GM23338 (cell line): Measurements from ENCODE around the gene ATP9B. TPM values are rescaled to one million over a fixed set of nuclear protein-coding genes. Genes with fewer than 3 reads are reported as not detected.
"Not testable (repeated sequence)": the region's sequence is repeated elsewhere in the genome, so short reads cannot be mapped to it uniquely, and the experiment has no call there.

Experiments used
- ATAC-seq: fragments of 200-7000 bp; cut with Tn5 transposase; 3 replicates; pipeline ENCODE4 v1.9.1; 2020
- DNase-seq: peaks from one replicate; pipeline ENCODE4 v3.0.0-alpha.2; 2015; ENCODE audit warnings: low spot score
- H2AFZ ChIP-seq: fragments of 200-600 bp; sonication (generic); 2 replicates; pipeline ENCODE4 v1.8.0; 2016; ENCODE audit warnings: antibody characterized with exemption, mild to moderate bottlenecking, moderate library complexity
- H3F3A ChIP-seq: fragments of 200-600 bp; sonication (generic); replicated peaks from 2 replicates; pipeline ENCODE4 v1.8.0; 2017; ENCODE audit warnings: antibody characterized with exemption, mixed run types, low read depth
- H3K27ac ChIP-seq: fragments of 200-600 bp; sonication (generic); 2 replicates; pipeline ENCODE4 v1.6.1; 2016; ENCODE audit warnings: low read depth
- H3K27me3 ChIP-seq: fragments of 200-600 bp; sonication (generic); 2 replicates; pipeline ENCODE4 v1.8.0; 2016; ENCODE audit warnings: mild to moderate bottlenecking, mixed run types, moderate library complexity; ENCODE audit not compliant: insufficient read depth
- H3K36me3 ChIP-seq: fragments of 200-600 bp; sonication (generic); 2 replicates; pipeline ENCODE4 v1.8.0; 2016; ENCODE audit warnings: mild to moderate bottlenecking; ENCODE audit not compliant: insufficient read depth
- H3K4me1 ChIP-seq: fragments of 200-600 bp; sonication (generic); 2 replicates; pipeline ENCODE4 v1.8.0; 2016; ENCODE audit warnings: mild to moderate bottlenecking, moderate library complexity; ENCODE audit not compliant: insufficient read depth
- H3K4me2 ChIP-seq: fragments of 200-600 bp; sonication (generic); 2 replicates; pipeline ENCODE4 v1.7.1; 2017; ENCODE audit warnings: mixed run types
- H3K4me3 ChIP-seq: fragments of 200-600 bp; sonication (generic); 2 replicates; pipeline ENCODE4 v1.6.1; 2016; ENCODE audit warnings: mixed run types
- H3K79me2 ChIP-seq: fragments of 200-600 bp; sonication (generic); replicated peaks from 2 replicates; pipeline ENCODE4 v1.8.0; 2017; ENCODE audit warnings: mild to moderate bottlenecking; ENCODE audit not compliant: insufficient read depth
- H3K9me2 ChIP-seq: fragments of 200-600 bp; sonication (generic); 2 replicates; pipeline ENCODE4 v1.8.0; 2017; ENCODE audit not compliant: insufficient read depth
- H4K20me1 ChIP-seq: fragments of 200-600 bp; sonication (generic); replicated peaks from 2 replicates; pipeline ENCODE4 v1.8.0; 2017; ENCODE audit warnings: mild to moderate bottlenecking; ENCODE audit not compliant: insufficient read depth
- H3K27ac Mint-ChIP-seq: 2 replicates; pipeline ENCODE4 v1.8.0; 2020; ENCODE audit warnings: inconsistent platforms, mild to moderate bottlenecking, moderate library complexity, mixed read lengths
- H3K27me3 Mint-ChIP-seq: 3 replicates; pipeline ENCODE4 v1.8.0; 2022; ENCODE audit warnings: low read depth, mild to moderate bottlenecking, moderate library complexity, mixed read lengths, inconsistent platforms; ENCODE audit not compliant: insufficient read depth, poor library complexity
- H3K36me3 Mint-ChIP-seq: 3 replicates; pipeline ENCODE4 v1.8.0; 2021; ENCODE audit warnings: low read depth, mild to moderate bottlenecking, inconsistent platforms, moderate library complexity, mixed read lengths
- H3K4me1 Mint-ChIP-seq: 3 replicates; pipeline ENCODE4 v1.8.0; 2020; ENCODE audit warnings: mild to moderate bottlenecking, inconsistent platforms, mixed read lengths
- H3K4me3 Mint-ChIP-seq: 3 replicates; pipeline ENCODE4 v1.8.0; 2021; ENCODE audit warnings: moderate library complexity, mild to moderate bottlenecking, inconsistent platforms, mixed read lengths
- H3K9me3 Mint-ChIP-seq: 3 replicates; pipeline ENCODE4 v1.8.0; 2020; ENCODE audit warnings: moderate library complexity, mild to moderate bottlenecking, inconsistent platforms, mixed read lengths
- CREB1 ChIP-seq: fragments of 250-450 bp; sonication (Bioruptor Pico); IDR thresholded peaks from 2 replicates; pipeline ENCODE4 v1.5.0; 2020; ENCODE audit warnings: low read depth, mild to moderate bottlenecking, moderate library complexity
- ETS1 ChIP-seq: IDR thresholded peaks from 2 replicates; pipeline ENCODE4 v1.6.1; 2016; ENCODE audit warnings: antibody characterized with exemption
- EZH2 ChIP-seq: fragments of 200-600 bp; sonication (generic); IDR thresholded peaks from one replicate; pipeline ENCODE4 v1.8.0; 2017; ENCODE audit warnings: antibody characterized with exemption, mild to moderate bottlenecking, low read depth; ENCODE audit not compliant: unreplicated experiment
- EZH2phosphoT487 ChIP-seq: fragments of 200-600 bp; sonication (generic); IDR thresholded peaks from one replicate; pipeline ENCODE4 v1.8.1; 2018; ENCODE audit warnings: antibody characterized with exemption; ENCODE audit not compliant: unreplicated experiment
- JUNB ChIP-seq: IDR thresholded peaks from one replicate; pipeline ENCODE4 v1.6.1; 2016; ENCODE audit warnings: antibody characterized with exemption; ENCODE audit not compliant: unreplicated experiment
- NANOG ChIP-seq: IDR thresholded peaks from 2 replicates; pipeline ENCODE4 v1.6.1; 2016; ENCODE audit warnings: antibody characterized with exemption, borderline replicate concordance
- POLR2AphosphoS5 ChIP-seq: IDR thresholded peaks from 2 replicates; pipeline ENCODE4 v1.6.1; 2016; ENCODE audit warnings: antibody characterized with exemption, low read depth
- REST ChIP-seq: IDR thresholded peaks from one replicate; pipeline ENCODE4 v1.6.1; 2018; ENCODE audit warnings: antibody characterized with exemption; ENCODE audit not compliant: unreplicated experiment
- STAT1 ChIP-seq: IDR thresholded peaks from one replicate; pipeline ENCODE4 v1.6.1; 2016; ENCODE audit warnings: antibody characterized with exemption; ENCODE audit not compliant: unreplicated experiment
- ZNF114 ChIP-seq: fragments of 250-450 bp; sonication (Bioruptor Pico); IDR thresholded peaks from 2 replicates; pipeline ENCODE4 v1.5.0; 2020; ENCODE audit warnings: mild to moderate bottlenecking, moderate library complexity
- ZNF331 ChIP-seq: fragments of 250-450 bp; sonication (Bioruptor Pico); IDR thresholded peaks from 2 replicates; pipeline ENCODE4 v1.5.0; 2020; ENCODE audit warnings: low read depth, mild to moderate bottlenecking, moderate library complexity
- ZNF462 ChIP-seq: fragments of 250-450 bp; sonication (Bioruptor Pico); IDR thresholded peaks from 2 replicates; pipeline ENCODE4 v1.5.0; 2020; ENCODE audit warnings: mild to moderate bottlenecking, moderate library complexity
- polyA plus RNA-seq: library from polyadenylated mRNA; unstranded; fragments of >200 nt; fragmentation: Nextera tagmentation; extraction: Ambion mirVana; gene quantifications from 2 replicates; pipeline ENCODE4 v1.2.1, GENCODE V29; 2016
- total RNA-seq: library from RNA; depleted of rRNA; stranded (reverse); fragments of >200 nt; shearing (Covaris generic); gene quantifications from 2 replicates; pipeline ENCODE4 v1.2.3, GENCODE V29; 2014

The ATP9B gene
- total and polyA plus RNA-seq, 2 experiments from 2014 or later = 14.2 to 25.6 TPM

- not testable (repeated sequence) for H3K4me3 Mint-ChIP-seq
Measured at GRCh38 chr18:79078791-79079190, 9.6 kb downstream of the ATP9B start.

GRCh38 chr18:79092874-79093273 is 23.7 kb downstream of the ATP9B start:
- H3K27me3 ChIP-seq = no peaks in the 10 kb centered on the region
- DNase-seq = no peak
- no peaks in the 10 kb centered on the region for H3K36me3 ChIP-seq
- no peak overlapping the region for H3K4me2 ChIP-seq
- H3K9me3 Mint-ChIP-seq = no peaks in the 10 kb centered on the region
- H3K79me2 ChIP-seq = peaks cover 87% of the 10 kb centered on the region
- no peak overlapping the region for H3K27ac ChIP-seq
- no peaks in the 10 kb centered on the region for H3F3A ChIP-seq
- H4K20me1 ChIP-seq = peaks cover 5% of the 10 kb centered on the region; the same call in 1 of the 2 replicates
- H3K4me1 ChIP-seq = peaks cover 35% of the 10 kb centered on the region
- H3K4me1 Mint-ChIP-seq = peaks cover 28% of the 10 kb centered on the region
- no peaks in the 10 kb centered on the region for H3K9me2 ChIP-seq
- H3K4me3 ChIP-seq = no peak overlapping the region
- H3K27ac Mint-ChIP-seq = no peak overlapping the region
- H3K36me3 Mint-ChIP-seq = peaks cover 10% of the 10 kb centered on the region; the same call in 2 of the 3 replicates
- H2AFZ ChIP-seq = no peak overlapping the region
- ATAC-seq = no peak
- H3K4me3 Mint-ChIP-seq = no peak overlapping the region
- H3K27me3 Mint-ChIP-seq = no peaks in the 10 kb centered on the region
- TF ChIP-seq ZNF462 (no peak), STAT1 (no peak), CREB1 (CRISPR knock-in tag) (no peak), REST (no peak), NANOG (no peak), EZH2phosphoT487 (no peak), EZH2 (no peak), ETS1 (no peak), JUNB (no peak), ZNF114 (CRISPR knock-in tag) (no peak), POLR2AphosphoS5 (no peak), ZNF331 (no peak)

More at GRCh38 chr18:79078791-79079190, 9.6 kb downstream of the ATP9B start:
- not testable (repeated sequence) for H3F3A ChIP-seq, H3K27ac ChIP-seq, DNase-seq, H3K27me3 Mint-ChIP-seq, H3K36me3 ChIP-seq, H3K9me2 ChIP-seq, H4K20me1 ChIP-seq, H3K4me3 ChIP-seq, H2AFZ ChIP-seq, H3K4me2 ChIP-seq, H3K27ac Mint-ChIP-seq, H3K4me1 ChIP-seq, H3K27me3 ChIP-seq, ATAC-seq
- peaks cover 12% of the 10 kb centered on the region for H3K4me1 Mint-ChIP-seq
- H3K36me3 Mint-ChIP-seq = peaks cover 65% of the 10 kb centered on the region
- H3K79me2 ChIP-seq = peaks cover 99% of the 10 kb centered on the region
- H3K9me3 Mint-ChIP-seq = peaks cover 20% of the 10 kb centered on the region
